GM18499 (cell line): Measurements from ENCODE around the gene ZNF346.

Source experiments
- ATAC-seq: cut with Tn5 transposase; IDR thresholded peaks from one replicate; pipeline ENCODE4 v1.9.1; 2021; ENCODE audit warnings: moderate number of reproducible peaks; ENCODE audit not compliant: insufficient read depth, unreplicated experiment

The ZNF346 gene

DNA sequence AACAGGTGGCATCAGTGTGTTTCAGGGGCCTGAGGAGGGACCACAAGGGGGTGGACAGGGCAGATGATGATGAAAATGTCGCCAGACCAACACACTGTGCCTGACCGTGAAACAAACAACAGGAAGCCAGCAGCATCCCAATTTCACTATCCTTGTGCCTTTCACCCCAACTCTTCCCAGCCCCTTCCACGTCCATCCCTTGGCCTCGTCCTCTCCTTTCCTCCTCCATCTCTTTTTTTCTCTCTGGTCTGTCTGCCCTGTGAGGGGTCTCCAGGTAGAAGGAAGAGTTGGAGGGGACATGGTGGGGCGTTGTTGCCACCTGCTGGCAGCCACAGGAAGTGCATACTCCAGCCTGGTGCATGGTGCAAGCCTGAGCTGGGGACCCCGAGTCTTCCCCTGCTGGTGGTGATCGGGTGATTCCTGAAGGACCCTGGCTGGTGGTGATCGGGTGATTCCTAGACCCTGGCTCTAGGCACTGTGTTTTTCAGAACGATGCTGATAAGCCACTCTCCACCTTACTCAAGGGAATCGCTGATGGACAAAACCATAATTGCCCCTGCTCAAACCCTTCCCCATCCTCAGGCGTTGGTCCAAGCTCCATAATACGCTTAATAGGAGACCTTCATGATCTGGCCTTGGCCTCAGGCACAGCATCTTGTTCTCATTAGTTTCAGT lies 89.4 kb downstream of the ZNF346 start:
- no peak for ATAC-seq

- ATAC-seq, result no peak
Observed at GRCh38 chr5:177112589-177113220, 90.2 kb downstream of the ZNF346 start.

DNA sequence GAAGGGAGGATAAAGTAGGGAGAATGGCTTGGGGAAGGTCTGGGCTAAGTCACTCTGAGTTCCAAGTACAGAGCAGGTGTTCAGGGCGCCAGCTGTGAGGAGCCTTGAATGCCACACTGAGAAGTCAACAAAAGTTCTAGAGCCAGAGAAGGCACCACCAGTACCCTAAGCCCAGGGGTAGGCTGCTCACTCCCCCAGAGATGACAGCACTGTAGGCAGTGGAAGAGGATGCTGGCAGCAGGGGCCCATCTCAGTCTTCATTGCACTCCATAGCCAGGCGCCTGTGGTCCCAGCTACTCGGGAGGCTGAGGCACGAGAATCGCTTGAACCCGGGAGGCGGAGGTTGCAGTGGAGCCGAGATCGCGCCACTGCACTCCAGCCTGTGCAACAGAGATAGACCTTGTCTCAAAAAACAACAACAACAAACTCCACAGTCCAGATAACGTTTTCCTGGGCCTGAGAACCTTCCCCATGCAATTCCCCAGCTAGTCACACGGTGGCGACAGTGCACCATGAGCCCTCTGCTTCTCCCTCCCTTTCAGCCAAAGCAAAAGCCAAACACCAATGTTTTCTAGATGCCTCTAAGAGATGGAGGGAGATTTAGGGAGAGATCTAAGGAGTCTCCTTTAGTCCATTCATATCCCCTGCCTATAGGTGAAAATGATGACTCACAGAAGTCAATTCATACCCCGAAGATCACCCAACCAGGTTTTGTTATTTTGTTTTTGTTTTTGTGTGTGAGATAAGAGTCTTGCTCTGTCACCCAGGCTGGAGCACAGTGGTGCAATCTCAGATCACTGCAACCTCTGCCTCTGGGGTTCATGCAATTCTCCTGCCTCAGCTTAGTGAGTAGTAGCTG lies 91.3 kb downstream of the ZNF346 start:
- ATAC-seq, result no peak

GRCh38 chr5:177116631-177117373 lies 94.3 kb downstream of the ZNF346 start:
- no peak for ATAC-seq

- ATAC-seq, result no peak
Observed at GRCh38 chr5:177117441-177118045, 95.0 kb downstream of the ZNF346 start.

- no peak for ATAC-seq
Observed at GRCh38 chr5:177122566-177122965, 100.1 kb downstream of the ZNF346 start.

- no peak for ATAC-seq
Observed at GRCh38 chr5:177123789-177124485, 101.4 kb downstream of the ZNF346 start.

- ATAC-seq, result no peak
Observed at GRCh38 chr5:177124486-177124991, 102.0 kb downstream of the ZNF346 start.

DNA sequence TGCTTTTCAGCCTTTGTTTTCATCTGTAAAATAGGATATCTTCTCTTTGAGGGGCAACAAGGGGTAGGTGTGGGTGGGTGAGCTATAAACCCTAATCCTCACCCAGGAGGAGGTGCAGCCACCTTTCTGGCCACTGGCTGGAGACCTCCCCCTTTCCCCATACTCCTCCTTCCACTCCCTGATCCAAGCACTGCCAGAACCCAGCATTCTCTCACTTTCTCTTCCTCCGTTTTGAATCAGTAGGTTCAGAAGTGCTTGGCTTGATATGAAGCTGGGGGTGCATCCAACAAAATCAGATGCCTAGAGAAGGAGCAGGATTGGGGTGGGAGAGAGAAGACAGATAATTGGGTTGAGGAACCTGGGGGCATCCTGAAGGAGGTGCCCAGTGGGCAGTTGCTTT lies 104.3 kb downstream of the ZNF346 start:
- ATAC-seq, result no peak

GRCh38 chr5:177128551-177128981 lies 106.1 kb downstream of the ZNF346 start:
- ATAC-seq, result no peak

GRCh38 chr5:177130211-177131018 lies 107.9 kb downstream of the ZNF346 start:
- no peak for ATAC-seq
